B cell (primary cell): ENCODE results near the gene ST3GAL3. TPM values are rescaled to one million over a fixed set of nuclear protein-coding genes. Genes with fewer than 3 reads are reported as not detected.

Experiments
- ATAC-seq: fragments of 200-7000 bp; cut with Tn5 transposase; one replicate; pipeline ENCODE4 v1.10.0; 2021; ENCODE audit warnings: low read depth, mild to moderate bottlenecking, moderate number of reproducible peaks, moderate library complexity
- CTCF ChIA-PET: fragments of 350-600 bp; sonication (Branson Sonifier 250); formaldehyde crosslinking; loops from one replicate; lab custom pipeline; 2021; ENCODE audit warnings: antibody characterized with exemption, inconsistent platforms; lab: Charles Lee
- POLR2A ChIA-PET: fragments of 350-600 bp; sonication (Branson Sonifier 250); formaldehyde crosslinking; loops from one replicate; lab custom pipeline; 2021; ENCODE audit warnings: antibody characterized with exemption; lab: Charles Lee
- DNase-seq: peaks from one replicate; pipeline ENCODE4 v3.0.0; 2013
- H2AFZ ChIP-seq: 2 replicates; pipeline ENCODE4 v1.6.1; 2012; ENCODE audit warnings: mild to moderate bottlenecking, low read depth, low read length; ENCODE audit not compliant: insufficient read depth, poor library complexity, severe bottlenecking
- H3K27ac ChIP-seq, 2 donors: 1 replicate in 1 of 2; 2 replicates in 1 of 2; pipeline ENCODE4 v1.5.1; 2012 to 2013; ENCODE audit warnings: low read length in 2 of 2, mild to moderate bottlenecking in 2 of 2, moderate library complexity in 1 of 2
- H3K27me3 ChIP-seq, 4 experiments: fragments of 200-600 bp in 1 of 4; sonication (generic) in 1 of 4; replicated peaks in 1 of 4; 1 replicate in 2 of 4; 2 replicates in 2 of 4; pipeline versions ENCODE4 v1.6.1 to v1.7.0; 2013 to 2016; ENCODE audit warnings: low read length in 3 of 4, mild to moderate bottlenecking in 2 of 4, mixed read lengths in 1 of 4, moderate library complexity in 1 of 4; ENCODE audit not compliant: insufficient read depth in 4 of 4, control insufficient read depth in 3 of 4; ENCODE audit errors: control extremely low read depth in 1 of 4
- H3K36me3 ChIP-seq, 2 experiments: replicated peaks in 1 of 2; 1 replicate in 1 of 2; 2 replicates in 1 of 2; pipeline versions ENCODE4 v1.6.1 to v1.7.1; 2013; ENCODE audit warnings: low read length in 1 of 2; ENCODE audit not compliant: insufficient read depth in 2 of 2, control insufficient read depth in 1 of 2; ENCODE audit errors: control extremely low read depth in 1 of 2, extremely low read depth in 1 of 2
- H3K4me1 ChIP-seq, 2 donors: fragments of 200-600 bp in 1 of 2; sonication (generic) in 1 of 2; 1 replicate in 1 of 2; 2 replicates in 1 of 2; pipeline versions ENCODE4 v1.5.1 to v1.6.1; 2013 to 2017; ENCODE audit warnings: low read length in 2 of 2; ENCODE audit not compliant: control insufficient read depth in 2 of 2, insufficient read depth in 2 of 2
- H3K4me2 ChIP-seq: replicated peaks from 2 replicates; pipeline ENCODE3; 2012; ENCODE audit warnings: mild to moderate bottlenecking, low read depth, low read length; ENCODE audit not compliant: poor library complexity, severe bottlenecking
- H3K4me3 ChIP-seq, 5 experiments: fragments of 200-600 bp in 1 of 5; sonication (generic) in 1 of 5; 1 replicate in 3 of 5; 2 replicates in 2 of 5; pipeline versions ENCODE4 v1.5.1 to v1.7.0; 2011 to 2016; ENCODE audit warnings: low read length in 4 of 5, mild to moderate bottlenecking in 4 of 5, low read depth in 2 of 5, control low read depth in 1 of 5, moderate library complexity in 1 of 5; ENCODE audit not compliant: insufficient read depth in 1 of 5; ENCODE audit errors: control extremely low read depth in 1 of 5, extremely low read depth in 1 of 5
- H3K79me2 ChIP-seq: fragments of 200-600 bp; sonication (generic); one replicate; pipeline ENCODE4 v1.6.0; 2016; ENCODE audit warnings: low read length; ENCODE audit not compliant: control insufficient read depth, insufficient read depth
- H3K9ac ChIP-seq: fragments of 200-600 bp; sonication (generic); 2 replicates; pipeline ENCODE4 v1.6.1; 2017; ENCODE audit warnings: mild to moderate bottlenecking, low read length, moderate library complexity
- H3K9me3 ChIP-seq, 3 donors: one replicate each; pipeline versions ENCODE4 v1.6.1 to v1.7.1; 2013; ENCODE audit warnings: low read length in 2 of 3; ENCODE audit not compliant: control insufficient read depth in 2 of 3, insufficient read depth in 1 of 3; ENCODE audit errors: control extremely low read depth in 1 of 3
- H4K20me1 ChIP-seq: 2 replicates; pipeline ENCODE4 v1.6.0; 2012; ENCODE audit warnings: mild to moderate bottlenecking, low read length; ENCODE audit not compliant: insufficient read depth, control insufficient read depth, poor library complexity, severe bottlenecking
- H3K27ac Mint-ChIP-seq: one replicate; pipeline ENCODE4 v1.8.0; 2021; ENCODE audit warnings: mixed read lengths
- H3K27me3 Mint-ChIP-seq: one replicate; pipeline ENCODE4 v1.8.0; 2021; ENCODE audit warnings: mixed read lengths
- H3K4me1 Mint-ChIP-seq: one replicate; pipeline ENCODE4 v1.8.0; 2021; ENCODE audit warnings: mixed read lengths
- H3K4me3 Mint-ChIP-seq: one replicate; pipeline ENCODE4 v1.8.0; 2021; ENCODE audit warnings: mixed read lengths
- H3K9me3 Mint-ChIP-seq: one replicate; pipeline ENCODE4 v1.8.0; 2022; ENCODE audit warnings: mixed read lengths; ENCODE audit not compliant: insufficient read depth
- EZH2 ChIP-seq: IDR thresholded peaks from 2 replicates; pipeline ENCODE4 v1.6.1; 2012; ENCODE audit warnings: borderline replicate concordance, low read depth, mild to moderate bottlenecking, moderate library complexity, low read length; ENCODE audit not compliant: insufficient read depth, poor library complexity, severe bottlenecking
- WGBS: methylation state at CpG from one replicate; pipeline ENCODE4 v1.1.5; 2013; ENCODE audit warnings: missing lambda C conversion rate; ENCODE audit not compliant: insufficient coverage; 5-methylcytosine and 5-hydroxymethylcytosine counted together
- intact Hi-C: fragments of 100-400 bp; cut with micrococcal nuclease; formaldehyde crosslinking; loops from one replicate; pipeline ENCODE4 v1.10.0; 2022
- polyA plus RNA-seq: library from polyadenylated mRNA; depleted of rRNA; stranded (reverse); fragments of >200 nt; gene quantifications from 2 replicates; pipeline ENCODE4 v1.2.3, GENCODE V29; 2012
- total RNA-seq, 2 donors: library from RNA; stranded (reverse); fragments of 120-200 nt in 1 of 2; gene quantifications; 1 replicate in 1 of 2; 2 replicates in 1 of 2; pipeline versions ENCODE4 v1.2.3 to v1.2.4, GENCODE V29; 2013 to 2022
- TF ChIP-seq, protein P1 (sequence below): fragments of 200-600 bp; IDR thresholded peaks from one replicate; pipeline ENCODE4 v1.8.0; 2022; ENCODE audit warnings: antibody characterized with exemption, mild to moderate bottlenecking

Gene ST3GAL3
- total and polyA plus RNA-seq, 2 donors (not counting 1 experiment from before 2014, with no cell fraction given), result 16.8 to 31.4 TPM

DNA sequence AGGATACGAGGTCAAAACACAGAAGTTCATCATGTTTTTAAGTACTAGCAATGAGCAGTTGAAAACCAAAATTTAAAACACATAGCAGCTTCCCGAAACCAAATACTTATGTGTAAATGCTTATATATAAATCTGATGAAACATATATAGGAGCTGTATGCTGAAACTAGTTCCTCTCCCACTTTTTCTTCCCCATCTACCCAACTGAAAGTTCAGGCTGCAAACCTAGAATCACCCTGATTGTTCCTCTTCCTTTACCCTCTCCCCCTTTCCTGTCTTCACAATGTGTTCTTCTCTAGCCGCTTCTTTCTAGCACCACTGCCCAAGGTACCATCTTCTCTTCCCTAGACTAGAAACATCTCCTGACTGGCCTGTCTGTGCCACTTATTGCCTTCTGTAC lies 90.6 kb downstream of the ST3GAL3 start:
- intact Hi-C loops, result no loop called here
- ChIA-PET CTCF (no interaction called here), POLR2A (no interaction called here)
- Histone ChIP-seq H3K4me1 (no peaks in the 10 kb centered on the region), H3K4me2 (no peak overlapping the region), H3K27ac (no peak overlapping the region), H2AFZ (no peak overlapping the region), H3K9ac (no peak overlapping the region), H3K4me3 (no peak overlapping the region), H4K20me1 (no peaks in the 10 kb centered on the region), H3K36me3 (no peaks in the 10 kb centered on the region), H3K9me3 (no peaks in the 10 kb centered on the region), H3K27me3 (no peaks in the 10 kb centered on the region), H3K79me2 (no peaks in the 10 kb centered on the region)
- Mint-ChIP-seq H3K9me3 (no peaks in the 10 kb centered on the region), H3K4me3 (no peak overlapping the region), H3K27ac (no peak overlapping the region), H3K27me3 (no peaks in the 10 kb centered on the region), H3K4me1 (peaks cover 2% of the 10 kb centered on the region)
- no peak for DNase-seq
- WGBS, result 81% methylated on average over 1 of the region's 3 CpGs
- no peak for ATAC-seq
- TF ChIP-seq, protein P1, sequence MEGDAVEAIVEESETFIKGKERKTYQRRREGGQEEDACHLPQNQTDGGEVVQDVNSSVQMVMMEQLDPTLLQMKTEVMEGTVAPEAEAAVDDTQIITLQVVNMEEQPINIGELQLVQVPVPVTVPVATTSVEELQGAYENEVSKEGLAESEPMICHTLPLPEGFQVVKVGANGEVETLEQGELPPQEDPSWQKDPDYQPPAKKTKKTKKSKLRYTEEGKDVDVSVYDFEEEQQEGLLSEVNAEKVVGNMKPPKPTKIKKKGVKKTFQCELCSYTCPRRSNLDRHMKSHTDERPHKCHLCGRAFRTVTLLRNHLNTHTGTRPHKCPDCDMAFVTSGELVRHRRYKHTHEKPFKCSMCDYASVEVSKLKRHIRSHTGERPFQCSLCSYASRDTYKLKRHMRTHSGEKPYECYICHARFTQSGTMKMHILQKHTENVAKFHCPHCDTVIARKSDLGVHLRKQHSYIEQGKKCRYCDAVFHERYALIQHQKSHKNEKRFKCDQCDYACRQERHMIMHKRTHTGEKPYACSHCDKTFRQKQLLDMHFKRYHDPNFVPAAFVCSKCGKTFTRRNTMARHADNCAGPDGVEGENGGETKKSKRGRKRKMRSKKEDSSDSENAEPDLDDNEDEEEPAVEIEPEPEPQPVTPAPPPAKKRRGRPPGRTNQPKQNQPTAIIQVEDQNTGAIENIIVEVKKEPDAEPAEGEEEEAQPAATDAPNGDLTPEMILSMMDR, result no peak
- TF ChIP-seq EZH2, result no peak

DNA sequence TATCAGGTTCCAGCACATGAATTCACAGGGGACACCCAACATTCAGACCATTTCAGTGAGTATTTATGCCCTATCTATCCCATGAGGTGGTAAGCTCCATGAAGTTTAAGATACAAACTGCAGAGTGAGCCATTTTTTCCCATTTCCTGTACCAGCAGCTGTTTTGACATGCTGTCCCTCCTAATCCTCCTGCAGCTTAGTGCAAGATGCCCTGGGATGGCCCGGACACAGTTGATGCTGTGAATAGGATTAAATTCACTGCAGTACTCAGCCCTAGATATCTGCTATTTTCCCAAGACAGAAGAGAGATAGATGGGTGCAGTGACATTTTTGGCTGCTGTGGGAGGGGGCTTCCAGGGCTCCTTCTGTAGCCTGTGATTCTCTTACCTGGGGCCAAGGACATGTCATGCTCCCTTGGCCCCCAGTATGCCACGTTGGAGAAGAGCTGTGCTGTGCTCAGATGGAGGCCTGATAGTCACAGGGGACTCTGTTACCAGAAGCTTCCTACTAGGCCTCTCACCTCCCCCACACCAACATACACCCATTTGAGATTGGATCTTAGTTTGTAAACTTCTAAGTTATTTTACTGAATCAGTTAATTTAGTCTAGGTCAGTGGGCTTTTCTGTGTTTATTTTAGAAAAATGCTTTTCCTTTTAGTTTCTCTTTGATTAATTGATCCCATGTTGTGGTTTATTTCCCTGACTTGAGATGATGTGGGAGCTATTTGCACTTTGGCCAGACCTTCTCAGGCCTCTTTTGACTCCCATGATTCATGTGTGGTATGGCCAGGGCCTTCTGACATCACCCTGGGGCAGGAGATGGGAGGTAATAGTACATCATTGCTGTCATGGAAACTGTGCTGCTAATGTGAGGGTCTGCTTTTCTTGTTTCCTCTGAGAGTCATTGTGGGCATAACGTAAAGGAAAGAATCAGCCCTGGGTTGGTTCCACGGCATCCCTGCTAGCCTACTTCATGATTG lies 92.6 kb downstream of the ST3GAL3 start:
- ATAC-seq, result no peak

More for the DNA sequence above, 92.6 kb downstream of the ST3GAL3 start:
- no peaks in the 10 kb centered on the region for H3K79me2 ChIP-seq
- intact Hi-C loops, result no loop called here
- H3K4me1 Mint-ChIP-seq, result peaks cover 2% of the 10 kb centered on the region
- no peak overlapping the region for H3K4me3 Mint-ChIP-seq
- no peaks in the 10 kb centered on the region for H3K36me3 ChIP-seq
- no peak overlapping the region for H3K9ac ChIP-seq
- WGBS, result no CpG with 5 or more reads among the region's 4 CpGs
- CTCF ChIA-PET, result no interaction called here
- no peak for DNase-seq
- TF ChIP-seq, protein P1, result no peak
- TF ChIP-seq EZH2, result no peak
- no peaks in the 10 kb centered on the region for H3K4me1 ChIP-seq
- no peaks in the 10 kb centered on the region for H3K27me3 Mint-ChIP-seq
- no peak overlapping the region for H3K4me3 ChIP-seq
- H3K27me3 ChIP-seq, result no peaks in the 10 kb centered on the region
- H3K27ac Mint-ChIP-seq, result no peak overlapping the region
- POLR2A ChIA-PET, result no interaction called here
- no peaks in the 10 kb centered on the region for H3K9me3 Mint-ChIP-seq
- H3K27ac ChIP-seq, result no peak overlapping the region
- H3K4me2 ChIP-seq, result no peak overlapping the region
- H3K9me3 ChIP-seq, result no peaks in the 10 kb centered on the region
- H4K20me1 ChIP-seq, result no peaks in the 10 kb centered on the region
- H2AFZ ChIP-seq, result no peak overlapping the region
